ENCODE results near the gene TMEM101. TPM values are rescaled to one million over a fixed set of nuclear protein-coding genes. Genes with fewer than 3 reads are reported as not detected.

TMEM101 gene
- total and polyA plus RNA-seq, 2 of the 8 experiments (the other 6 are each of a cell fraction or from before 2014, with no cell fraction given) = 16.1 to 44.7 TPM

DNA sequence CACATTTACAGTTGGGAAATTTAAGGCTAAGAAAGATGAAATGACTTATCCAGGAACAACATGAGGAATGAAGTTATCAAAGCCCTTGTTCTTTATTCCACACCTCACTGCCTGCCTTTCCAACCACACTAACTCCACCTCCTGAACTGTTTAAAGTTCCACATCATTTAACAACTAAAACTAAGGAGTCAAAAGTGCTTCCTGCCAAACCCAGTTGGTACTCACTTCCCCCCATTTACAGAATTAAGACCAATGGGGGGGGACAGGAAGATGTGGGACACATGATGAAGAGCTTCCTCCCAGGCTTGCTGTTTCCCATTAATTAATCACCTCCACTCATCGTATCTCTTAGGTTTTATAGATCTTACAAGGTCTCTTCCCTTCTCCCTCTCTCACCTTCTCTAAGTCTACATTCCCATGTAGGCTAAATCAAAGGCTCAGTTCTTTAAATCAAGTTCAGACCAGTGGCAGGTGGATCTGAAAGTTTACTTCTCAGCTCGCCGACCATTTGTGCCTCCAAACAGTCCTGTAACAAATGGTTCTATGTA lies 19.2 kb upstream of the TMEM101 start:
- peaks cover 2 to 19% of the 10 kb centered on the region in 2 experiments for H4K20me1 ChIP-seq (replicated peaks in 1 of 2; ENCODE audit: control insufficient read depth in 1 of 2, insufficient read depth in 2 of 2, low read length in 2 of 2)
- H2BK20ac ChIP-seq (ENCODE audit: low read length) = no peak overlapping the region
- no peaks in the 10 kb centered on the region for H3K23me2 ChIP-seq (ENCODE audit: low read depth, low read length)
- ChIA-PET POLR2A (ENCODE audit: partially characterized antibody) (interaction anchor here (0.7 to 3.1 kb wide), 6 partner anchors 9 to 38 kb away, joined by 3 to 14 read pairs (median 4); partner anchors contain the start of gene LSM12), CTCF (ENCODE audit: partially characterized antibody) (interaction anchor here (0.6 kb wide), 1 partner anchor 868 kb away, joined by 3 read pairs; no protein-coding TSS in a partner anchor)
- H3K27ac ChIP-seq (ENCODE audit: low read depth, low read length) = no peak overlapping the region
- H4K8ac ChIP-seq (ENCODE audit: extremely low read depth, insufficient read depth, low read length) = no peak overlapping the region
- H2AFZ ChIP-seq (ENCODE audit: low read length) = no peak overlapping the region
- no peaks in the 10 kb centered on the region; the same call in 1 of the 2 replicates for H3K79me1 ChIP-seq (ENCODE audit: low read depth, low read length)
- H3K4me1 ChIP-seq (replicated peaks in 1 of 4; ENCODE audit: control insufficient read depth in 3 of 4, insufficient read depth in 4 of 4, low read length in 3 of 4) = no peaks in the 10 kb centered on the region
- H3K9ac ChIP-seq (replicated peaks in 1 of 4; ENCODE audit: extremely low read depth in 1 of 4, low read depth in 3 of 4, low read length in 3 of 4) = no peak overlapping the region
- H3K4me3 ChIP-seq (ENCODE audit: extremely low read depth in 1 of 4, insufficient read depth in 2 of 4, low read depth in 3 of 4, low read length in 4 of 4) = no peak overlapping the region
- H2BK12ac ChIP-seq (ENCODE audit: low read depth, low read length) = no peak overlapping the region
- H3K4ac ChIP-seq (replicated peaks; ENCODE audit: insufficient read length, low read depth, low read length) = no peak overlapping the region
- TF ChIP-seq GABPA (IDR thresholded peaks at IDR 0.05; ENCODE audit: borderline replicate concordance, insufficient read depth, low read length) = no peak
- TF ChIP-seq CBX8 (IDR thresholded peaks at IDR 0.05; ENCODE audit: borderline replicate concordance, low read depth, low read length) = no peak
- TF ChIP-seq TCF12 (IDR thresholded peaks at IDR 0.05; ENCODE audit: low read depth, low read length) = no peak
- no peak for TF ChIP-seq EZH2 (IDR thresholded peaks at IDR 0.05; ENCODE audit: low read depth, low read length, severe bottlenecking)
- no peak for TF ChIP-seq RNF2 (IDR thresholded peaks at IDR 0.05; ENCODE audit: borderline replicate concordance, low read depth, low read length, missing control alignments, poor library complexity, severe bottlenecking)
- TF ChIP-seq, protein P1, sequence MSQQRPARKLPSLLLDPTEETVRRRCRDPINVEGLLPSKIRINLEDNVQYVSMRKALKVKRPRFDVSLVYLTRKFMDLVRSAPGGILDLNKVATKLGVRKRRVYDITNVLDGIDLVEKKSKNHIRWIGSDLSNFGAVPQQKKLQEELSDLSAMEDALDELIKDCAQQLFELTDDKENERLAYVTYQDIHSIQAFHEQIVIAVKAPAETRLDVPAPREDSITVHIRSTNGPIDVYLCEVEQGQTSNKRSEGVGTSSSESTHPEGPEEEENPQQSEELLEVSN (IDR thresholded peaks at IDR 0.05) = no peak
- no peak for TF ChIP-seq HDAC2 (IDR thresholded peaks at IDR 0.05; ENCODE audit: borderline replicate concordance in 1 of 2, low read depth in 2 of 2, low read length in 2 of 2)
- no peak for TF ChIP-seq KDM5A (IDR thresholded peaks at IDR 0.05; ENCODE audit: low read length)
- no peak for TF ChIP-seq SIRT6 (IDR thresholded peaks at IDR 0.05; ENCODE audit: low read length)
- no peak overlapping the region for H3K18ac ChIP-seq (ENCODE audit: extremely low read depth, low read length)
- peaks cover 0 to 4% of the 10 kb centered on the region in 2 experiments; a peak in 2 of 4 replicates for H3K79me2 ChIP-seq (ENCODE audit: control insufficient read depth in 1 of 2, insufficient read depth in 2 of 2, low read length in 2 of 2)
- WGBS, 2 experiments (ENCODE audit: extremely low coverage in 1 of 2, insufficient coverage in 1 of 2, insufficient read length in 1 of 2, insufficient replicate concordance in 2 of 2, low coverage in 1 of 2, low lambda C conversion rate in 2 of 2, missing lambda C conversion rate in 1 of 2) = 87% methylated on average over 3 of the region's 3 CpGs; no CpG with 5 or more reads in 1 of the 2 experiments
- peaks cover 25 to 66% (median 45%) of the 10 kb centered on the region in 4 experiments for H3K36me3 ChIP-seq (ENCODE audit: control insufficient read depth in 2 of 4, insufficient read depth in 4 of 4, low read length in 3 of 4)
- no peak for DNase-seq (ENCODE audit: low read depth in 1 of 2, low spot score in 2 of 2)
- H3K27me3 ChIP-seq (replicated peaks in 1 of 4; ENCODE audit: control insufficient read depth in 3 of 4, extremely low read depth in 1 of 4, insufficient read depth in 3 of 4, low read length in 3 of 4) = no peaks in the 10 kb centered on the region
- no peak overlapping the region for H3K56ac ChIP-seq (replicated peaks; ENCODE audit: insufficient read length, low read depth, low read length)
- H3K4me2 ChIP-seq (ENCODE audit: insufficient read depth in 1 of 2, low read depth in 2 of 2, low read length in 2 of 2) = no peak overlapping the region
- no peak overlapping the region for H4K91ac ChIP-seq (replicated peaks; ENCODE audit: insufficient read length, low read length)
- no peaks in the 10 kb centered on the region for H3K9me3 ChIP-seq (ENCODE audit: insufficient read depth in 2 of 2, low read depth in 1 of 2, low read length in 1 of 2)
- H2BK15ac ChIP-seq (ENCODE audit: low read length) = no peak overlapping the region
- H3K23ac ChIP-seq (ENCODE audit: insufficient read length) = no peak overlapping the region
- no peak for FAIRE-seq
- H2BK120ac ChIP-seq (replicated peaks; ENCODE audit: low read depth, low read length) = no peak overlapping the region
- H4K5ac ChIP-seq (ENCODE audit: insufficient read length, low read depth, low read length) = no peak overlapping the region
- no peak overlapping the region for H2AK5ac ChIP-seq (ENCODE audit: low read depth, low read length)
- no peak overlapping the region for H2BK5ac ChIP-seq (ENCODE audit: low read depth, low read length)
- H3K14ac ChIP-seq (ENCODE audit: insufficient read length) = no peak overlapping the region

Data from H1 (cell line).